NCI-H1092 treated with DMSO at 0.1 percent for 48 hours (cell line): ENCODE data around the gene LRRC14B.
"Not testable (repeated sequence)": the region's sequence is repeated elsewhere in the genome, so short reads cannot be mapped to it uniquely, and the experiment has no call there.

Source experiments
- DNase-seq: peaks from one replicate; lab custom pipeline; 2025; lab: John Stamatoyannopoulos, UW

Gene LRRC14B

DNA sequence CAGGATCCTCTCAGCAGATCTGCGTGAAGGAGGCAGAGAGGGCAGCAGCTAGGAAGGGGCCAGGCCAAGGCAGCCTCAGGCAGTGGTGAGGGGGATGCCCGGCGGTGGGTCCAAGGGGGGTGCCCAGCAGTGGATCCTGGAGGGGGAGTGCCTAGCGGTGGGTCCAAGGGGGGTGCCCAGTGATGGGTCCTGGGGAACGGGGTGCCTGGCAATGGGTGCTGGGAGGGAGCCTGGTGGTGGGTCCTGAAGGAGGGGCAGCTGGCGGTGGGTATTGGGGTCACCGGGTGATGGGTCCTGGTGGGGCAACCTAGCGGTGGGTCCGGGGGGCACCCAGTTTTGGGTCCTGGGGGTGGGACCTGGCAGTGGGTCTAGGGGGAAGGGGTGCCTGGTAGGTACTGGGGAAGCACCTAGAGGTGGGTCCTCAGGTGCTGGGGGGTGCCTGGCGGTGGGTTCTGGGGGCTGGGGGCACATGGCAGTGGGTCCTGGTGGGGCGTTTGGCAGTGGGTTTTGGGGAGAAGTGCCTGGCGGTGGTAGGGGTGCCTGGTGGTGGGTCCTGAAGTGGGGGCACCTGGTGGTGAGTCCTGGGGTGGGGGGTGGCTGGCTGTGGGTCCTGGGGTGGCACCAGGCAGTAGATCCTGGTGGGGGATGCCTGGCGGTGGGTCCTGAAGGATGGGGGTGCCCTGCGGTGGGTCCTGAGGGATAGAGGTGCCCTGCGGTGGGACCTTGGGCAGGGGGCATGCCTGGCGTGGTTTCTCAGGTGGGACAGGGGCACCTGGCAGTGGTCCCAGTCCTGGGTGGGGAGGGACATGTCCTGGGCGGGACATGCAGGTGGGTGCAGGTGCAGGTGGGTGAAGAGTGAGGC, 1.9 kb downstream of the LRRC14B start:
- no peak for DNase-seq

DNA sequence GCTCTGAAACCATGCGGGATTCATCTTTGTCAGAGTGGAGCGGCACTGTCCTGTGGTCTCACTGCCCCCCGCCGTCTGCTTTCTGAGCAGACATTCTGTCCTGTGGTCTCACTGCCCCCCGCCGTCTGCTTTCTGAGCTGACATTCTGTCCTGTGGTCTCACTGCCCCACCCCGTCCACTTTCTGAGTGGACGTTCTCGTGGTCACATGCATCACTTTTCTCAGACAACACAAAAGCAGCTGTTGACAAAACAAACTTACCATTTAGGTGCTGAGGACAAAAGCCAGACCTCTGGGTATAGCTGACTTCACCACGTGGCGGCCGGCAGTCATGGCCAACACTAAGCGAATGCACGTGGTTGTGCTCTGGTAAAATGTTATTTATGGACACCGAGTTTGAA, 2.8 kb downstream of the LRRC14B start:
- DNase-seq: no peak

DNA sequence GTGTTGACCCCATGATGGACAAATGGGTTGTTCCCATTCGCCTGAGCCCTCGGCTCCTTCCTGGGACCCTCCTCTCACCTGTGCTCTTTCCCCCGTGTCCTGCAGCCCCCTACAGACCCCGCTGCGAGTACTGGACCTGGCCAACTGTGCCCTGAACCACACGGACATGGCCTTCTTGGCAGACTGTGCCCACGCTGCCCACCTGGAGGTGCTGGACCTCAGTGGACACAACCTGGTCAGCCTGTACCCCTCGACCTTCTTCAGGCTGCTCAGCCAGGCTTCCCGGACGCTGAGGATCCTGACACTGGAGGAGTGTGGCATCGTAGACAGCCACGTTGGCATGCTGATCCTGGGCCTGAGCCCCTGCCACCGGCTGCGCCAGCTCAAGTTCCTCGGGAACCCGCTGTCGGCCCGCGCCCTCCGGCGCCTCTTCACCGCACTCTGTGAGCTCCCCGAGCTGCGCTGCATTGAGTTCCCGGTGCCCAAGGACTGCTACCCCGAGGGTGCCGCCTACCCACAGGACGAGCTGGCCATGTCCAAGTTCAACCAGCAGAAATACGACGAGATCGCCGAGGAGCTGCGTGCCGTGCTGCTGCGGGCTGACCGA, 3.4 kb downstream of the LRRC14B start:
- DNase-seq: no peak

DNA sequence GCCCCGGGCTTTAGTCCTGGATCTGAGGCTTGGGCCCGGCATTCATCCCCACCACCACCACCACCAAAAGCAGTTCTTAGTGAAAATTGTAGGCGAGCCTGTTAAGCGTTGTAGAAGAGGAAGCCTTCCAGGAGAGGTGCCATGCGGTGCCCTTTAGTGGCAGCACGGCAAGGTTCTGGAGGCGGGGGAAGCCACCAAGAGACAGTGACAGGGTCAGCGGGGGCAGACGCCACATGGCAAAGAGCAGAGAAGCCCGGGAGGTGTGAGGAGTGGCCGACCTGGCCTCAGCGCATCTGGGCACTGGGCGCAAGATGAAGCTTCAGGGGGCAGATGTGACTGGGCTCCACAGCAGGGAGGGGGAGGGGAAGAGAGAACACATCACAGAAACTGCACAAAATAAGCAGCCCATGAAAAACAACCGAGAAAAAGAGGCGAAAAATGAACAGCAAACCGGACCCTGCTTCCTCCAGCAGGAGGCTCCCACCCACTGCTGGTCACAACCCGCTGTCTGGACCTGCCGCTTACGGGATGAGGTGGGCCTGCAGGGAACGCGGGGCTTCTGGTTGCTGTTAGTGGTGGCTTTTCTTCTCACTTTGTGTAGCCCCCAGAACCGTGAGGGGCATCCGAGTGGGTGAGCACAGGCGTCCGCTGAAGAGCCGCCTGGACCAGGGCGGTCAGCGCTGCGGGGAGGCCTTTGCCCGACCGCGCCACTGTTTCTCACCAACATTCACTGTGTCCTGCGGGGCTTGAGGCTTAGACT, 4.3 kb downstream of the LRRC14B start:
- DNase-seq: no peak

DNA sequence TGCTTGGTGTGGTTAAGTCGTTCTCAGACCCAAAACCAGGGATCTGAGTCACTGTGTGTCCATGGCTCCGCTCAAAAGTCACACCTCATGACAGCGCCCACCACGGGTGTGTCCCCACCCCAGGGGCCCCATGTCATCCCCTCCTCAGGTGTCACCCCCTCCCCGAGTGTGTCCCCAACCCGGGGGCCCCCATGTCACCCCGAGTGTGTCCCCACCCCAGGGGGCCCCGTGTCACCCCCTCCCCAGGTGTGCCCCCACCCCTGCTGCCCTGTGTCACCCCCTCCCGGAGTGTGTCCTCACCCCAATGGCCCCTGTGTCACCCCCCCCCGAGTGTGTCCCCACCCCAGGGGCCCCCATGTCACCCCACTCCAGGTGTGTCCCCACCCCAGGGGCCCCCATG, 5.1 kb downstream of the LRRC14B start:
- no peak for DNase-seq

DNA sequence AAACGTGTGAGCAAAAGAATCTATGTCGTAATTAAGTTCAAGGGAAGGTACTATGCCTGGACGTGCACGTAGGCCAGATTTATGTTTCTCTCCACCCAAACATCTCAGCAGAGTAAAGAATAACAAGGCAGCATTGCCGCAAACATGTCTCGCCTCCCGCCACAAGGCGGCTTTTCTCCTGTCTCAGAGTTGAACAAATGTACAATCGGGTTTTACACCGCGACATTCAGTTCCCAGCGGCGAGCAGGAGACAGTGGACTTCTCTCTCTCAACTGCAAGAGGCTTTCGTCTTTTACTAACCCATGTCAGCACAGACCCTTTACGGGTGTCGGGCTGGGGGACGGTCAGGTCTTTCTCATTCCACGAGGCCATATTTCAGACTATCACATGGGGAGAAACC, 5.7 kb downstream of the LRRC14B start:
- not testable (repeated sequence) for DNase-seq

DNA sequence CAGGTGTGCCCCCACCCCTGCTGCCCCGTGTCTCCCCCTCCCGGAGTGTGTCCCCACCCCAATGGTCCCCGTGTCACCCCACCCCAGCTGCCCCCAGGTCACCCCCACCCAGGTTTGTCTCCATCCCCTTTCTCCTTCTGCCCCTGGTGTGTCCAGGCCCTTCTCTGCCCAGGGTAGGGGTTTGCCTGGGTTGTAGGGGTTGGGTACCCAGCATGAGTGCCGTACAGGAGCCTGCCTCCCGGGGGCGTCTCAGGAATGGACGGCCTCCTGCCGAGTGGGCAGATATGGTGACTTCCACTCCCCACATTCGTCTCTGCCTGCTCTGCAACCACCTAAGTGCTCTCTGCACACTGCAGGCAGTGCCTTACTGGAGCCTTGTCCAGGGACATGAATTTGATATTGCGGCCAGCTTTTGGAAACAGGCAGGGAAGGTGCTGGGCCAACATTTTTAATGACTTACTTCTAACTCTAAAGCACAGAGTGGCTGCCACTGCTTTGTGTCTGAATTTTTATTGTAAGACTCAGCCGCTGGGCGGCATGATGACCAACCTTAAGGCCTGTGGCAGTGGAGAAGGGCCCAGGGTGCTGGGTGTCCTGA, 6.7 kb downstream of the LRRC14B start:
- DNase-seq: no peak

DNA sequence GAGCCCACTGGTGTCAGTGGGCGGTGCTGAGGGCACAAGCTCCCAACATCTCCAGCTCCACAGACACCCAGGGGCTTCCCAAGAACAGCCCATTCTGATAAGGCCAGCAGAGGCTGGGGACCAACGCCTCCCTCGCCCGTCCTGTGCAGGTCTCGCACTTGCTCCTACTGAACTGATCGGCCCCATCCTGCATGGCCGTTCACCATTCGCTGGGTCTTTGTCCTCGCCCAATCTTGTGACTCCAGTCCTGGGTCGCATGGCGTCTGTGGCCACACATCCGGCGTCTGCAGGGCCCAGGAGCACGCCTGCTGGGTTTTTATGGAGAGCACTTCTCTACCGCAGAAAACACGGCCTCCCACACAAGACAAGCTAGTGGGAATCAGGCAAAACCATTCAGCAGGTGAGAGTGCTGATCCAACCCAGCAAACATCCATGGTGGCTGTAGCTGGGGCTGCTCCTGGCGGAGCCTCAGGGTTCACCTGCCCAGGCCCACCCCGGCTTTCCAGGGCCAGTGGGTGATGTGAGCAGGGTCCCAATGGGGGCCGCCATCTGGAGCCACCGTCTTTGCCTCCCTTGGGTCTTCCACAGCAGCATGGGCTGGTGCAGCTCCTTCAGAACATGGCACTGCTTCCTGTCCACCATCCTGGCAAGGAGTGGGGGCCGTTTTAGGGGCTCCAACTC, 7.4 kb downstream of the LRRC14B start:
- DNase-seq: no peak

DNA sequence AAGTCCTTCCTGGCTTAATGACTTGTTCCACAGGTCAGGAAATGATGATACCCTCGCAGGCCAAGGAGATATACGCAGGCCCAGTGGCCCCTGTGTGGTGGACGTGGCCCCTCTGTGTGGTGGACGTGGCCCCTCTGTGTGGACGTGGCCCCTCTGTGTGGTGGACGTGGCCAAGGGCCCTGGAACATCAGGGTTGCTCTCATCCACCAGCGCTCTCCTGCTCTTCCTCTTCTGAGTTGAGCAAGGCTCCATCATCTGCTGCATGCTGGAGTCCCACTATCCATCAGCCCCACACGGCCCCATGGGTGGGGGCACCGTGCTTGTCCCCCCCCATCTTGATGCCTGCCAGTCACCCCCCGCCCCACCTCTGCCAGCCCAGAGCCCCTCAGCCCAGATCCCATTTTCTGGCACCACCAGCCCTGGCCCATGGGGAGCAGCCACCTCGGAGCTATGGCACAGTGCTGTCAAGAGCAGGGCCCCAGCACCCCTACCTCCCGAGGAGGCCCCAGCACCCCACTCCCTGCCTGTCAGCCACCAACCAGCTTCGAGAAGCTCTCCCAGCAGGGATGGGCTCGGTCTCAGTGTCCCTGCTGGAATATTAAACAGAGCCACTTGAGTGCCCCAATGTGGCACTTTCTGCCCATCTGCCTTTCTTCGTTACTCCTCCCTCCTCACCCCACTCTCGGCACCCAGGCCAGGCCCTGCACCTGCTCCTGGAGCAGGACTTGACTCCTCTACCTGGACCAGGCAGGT, 8.1 kb downstream of the LRRC14B start:
- no peak for DNase-seq

DNA sequence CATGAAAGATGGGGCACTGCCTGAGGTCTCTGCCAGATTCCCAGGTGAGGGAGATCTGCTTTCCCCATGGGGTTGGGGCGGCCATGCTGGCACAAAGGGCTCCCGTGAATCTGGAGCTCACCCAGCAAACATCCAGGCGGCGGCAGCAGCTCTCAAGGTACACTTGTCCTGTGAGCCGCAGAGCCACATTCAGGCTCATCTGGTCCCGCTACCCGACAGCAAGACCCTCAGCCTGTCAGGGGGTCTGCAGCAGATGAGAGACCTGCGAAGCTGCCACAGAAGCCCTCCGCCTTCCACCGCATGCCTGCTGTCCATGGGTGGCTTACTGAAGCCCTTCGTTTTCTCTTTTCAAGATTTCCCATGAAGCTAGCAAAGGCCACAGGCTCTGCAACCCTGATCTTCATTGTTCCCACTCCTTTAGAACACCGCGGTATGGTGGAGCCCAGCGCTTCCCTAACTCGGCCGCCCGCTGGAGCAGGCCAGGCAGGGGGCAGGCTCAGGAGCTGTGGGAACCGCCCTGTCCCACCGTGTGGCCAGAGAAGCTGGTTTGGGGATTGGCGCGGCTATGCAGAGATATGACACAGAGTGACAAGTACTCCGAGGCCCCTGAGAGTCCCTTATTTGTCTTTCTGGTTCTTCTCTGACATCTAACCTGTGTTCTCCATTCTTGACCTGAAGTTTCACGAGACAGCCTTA, 8.8 kb downstream of the LRRC14B start:
- no peak for DNase-seq

DNA sequence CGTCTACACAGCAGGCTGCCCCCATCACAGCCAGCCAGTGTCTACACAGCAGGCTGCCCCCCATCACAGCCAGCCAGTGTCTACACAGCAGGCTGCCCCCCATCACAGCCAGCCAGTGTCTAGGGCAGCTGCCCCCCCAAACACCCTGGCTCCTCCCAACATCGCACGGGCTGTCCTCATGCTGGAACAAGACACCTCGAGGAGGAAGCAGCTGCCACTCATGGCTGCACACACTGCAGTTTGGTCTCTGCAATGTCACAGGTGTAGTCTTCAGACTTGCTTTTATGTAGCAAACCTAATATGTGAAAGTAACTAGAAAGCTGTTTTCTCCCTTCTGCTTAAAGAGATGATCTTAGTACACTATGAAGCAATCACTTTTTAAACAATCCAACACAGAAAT, 9.7 kb downstream of the LRRC14B start:
- DNase-seq: no peak

DNA sequence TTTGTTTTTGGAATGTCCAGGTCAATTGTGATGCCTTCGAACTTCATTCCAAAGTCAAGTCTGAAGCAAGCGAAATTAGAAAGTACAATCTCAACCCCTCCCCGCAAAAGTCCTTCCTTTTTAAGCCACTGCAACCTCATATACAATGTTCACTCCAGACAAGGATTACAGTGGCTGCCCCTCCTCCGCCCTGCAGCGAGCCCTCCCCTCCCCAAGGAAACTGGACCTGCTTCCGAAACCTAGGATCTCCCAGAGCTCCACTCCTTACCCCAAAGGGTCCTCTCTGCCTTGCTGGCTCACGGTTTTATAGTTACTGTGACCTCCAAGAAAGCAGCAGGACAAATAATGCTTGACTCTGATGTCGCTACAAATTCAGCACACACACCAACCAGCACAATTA, 10.4 kb downstream of the LRRC14B start:
- DNase-seq: no peak

DNA sequence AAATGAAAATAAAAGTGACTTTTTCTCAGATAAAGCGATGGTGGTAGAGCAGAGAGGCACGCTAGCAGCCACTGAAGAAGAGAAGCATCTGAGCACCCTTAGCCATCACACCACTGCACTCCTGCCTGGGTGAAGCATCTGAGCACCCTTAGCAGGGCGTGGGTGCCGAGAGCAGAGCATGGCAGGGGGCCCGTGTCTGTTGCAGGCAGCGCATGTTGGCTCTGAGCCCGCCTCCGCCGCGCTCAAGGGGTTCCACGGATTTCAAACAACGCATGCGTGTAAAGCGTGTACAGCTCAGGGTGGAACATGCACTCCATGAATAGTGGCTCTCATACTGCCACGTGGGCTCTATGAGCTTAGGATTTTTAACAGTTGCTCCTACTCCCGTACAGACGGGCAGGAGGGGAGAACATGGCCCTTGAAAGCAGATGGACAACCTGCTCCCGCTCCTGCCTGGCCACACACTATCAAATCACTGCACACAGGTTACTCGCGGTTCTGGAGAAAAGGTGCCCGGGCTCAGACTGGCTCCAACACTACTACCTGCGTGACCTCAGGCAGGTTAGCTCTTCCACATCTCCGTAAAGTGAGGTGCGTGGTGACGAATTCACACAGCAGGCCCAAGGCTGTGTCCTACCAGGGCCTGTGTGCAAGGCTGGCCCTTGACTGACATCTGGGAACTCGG, 12.1 kb downstream of the LRRC14B start:
- no peak for DNase-seq

DNA sequence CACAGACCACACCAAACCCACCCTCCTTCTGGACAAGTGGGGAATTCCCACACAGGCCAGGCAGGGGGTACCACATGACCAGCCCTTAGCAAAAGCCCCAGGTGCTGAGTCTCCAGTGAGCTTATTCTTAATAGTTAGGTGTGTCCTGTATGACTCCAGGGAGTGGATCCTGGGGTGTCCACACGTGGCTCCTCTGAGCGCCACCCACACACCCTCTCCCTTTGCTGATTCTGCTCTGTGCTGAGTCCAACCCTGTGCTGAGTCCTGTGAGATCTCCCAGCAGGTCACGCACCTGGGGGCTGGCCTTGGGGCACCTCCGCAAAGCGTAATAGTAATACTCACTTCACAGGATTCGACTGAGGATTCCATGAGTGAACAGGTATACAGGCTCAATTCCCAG, 12.7 kb downstream of the LRRC14B start:
- no peak for DNase-seq

DNA sequence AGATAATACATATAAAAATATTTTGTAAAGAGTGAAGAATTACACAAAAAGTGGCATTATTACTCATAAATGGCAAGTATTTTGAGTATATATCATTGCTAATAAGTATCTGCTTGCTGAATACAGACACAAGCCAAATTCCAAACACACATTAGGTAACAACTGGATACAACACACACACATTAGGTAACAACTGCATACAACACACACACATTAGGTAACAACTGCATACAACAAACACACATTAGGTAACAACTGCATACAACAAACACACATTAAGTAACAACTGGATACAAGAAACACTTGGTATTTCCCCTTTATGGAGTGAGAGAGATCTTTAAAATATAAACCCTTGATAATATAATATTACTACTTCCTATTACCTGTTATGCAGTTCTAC, 13.2 kb downstream of the LRRC14B start:
- no peak for DNase-seq

DNA sequence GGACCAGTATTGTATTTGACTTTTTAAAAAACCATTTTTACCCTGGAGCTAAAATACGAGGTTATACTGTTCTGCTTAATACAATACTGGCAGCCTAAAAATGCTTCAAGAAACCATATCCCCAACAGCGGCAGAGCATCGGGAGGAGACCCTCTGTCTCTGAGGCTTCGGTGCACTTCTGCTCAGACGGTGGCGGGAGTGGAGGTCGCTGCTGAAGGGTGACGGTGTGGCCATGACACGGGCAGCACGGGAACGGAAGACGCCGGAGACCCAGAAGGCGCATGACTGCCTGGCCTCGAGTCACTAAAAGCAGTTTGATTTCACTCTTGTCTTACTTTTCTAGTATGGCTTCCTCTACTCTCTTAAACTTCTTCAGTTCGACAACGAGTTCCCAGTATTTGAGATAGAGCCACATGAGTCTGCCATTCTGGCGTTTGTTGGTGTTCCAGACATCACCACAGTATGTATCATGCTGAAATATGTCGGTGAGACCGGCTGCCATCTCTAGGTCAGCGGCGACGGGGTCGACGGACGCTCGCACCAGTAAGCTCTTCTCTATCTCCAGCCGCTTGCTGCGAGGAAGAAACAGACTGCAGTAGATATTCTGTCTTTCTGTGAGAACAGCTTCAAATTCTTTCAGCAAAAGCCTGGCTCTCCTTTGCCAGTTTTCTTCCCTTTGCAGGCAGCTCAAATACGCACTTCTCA, 13.8 kb downstream of the LRRC14B start:
- DNase-seq: no peak

DNA sequence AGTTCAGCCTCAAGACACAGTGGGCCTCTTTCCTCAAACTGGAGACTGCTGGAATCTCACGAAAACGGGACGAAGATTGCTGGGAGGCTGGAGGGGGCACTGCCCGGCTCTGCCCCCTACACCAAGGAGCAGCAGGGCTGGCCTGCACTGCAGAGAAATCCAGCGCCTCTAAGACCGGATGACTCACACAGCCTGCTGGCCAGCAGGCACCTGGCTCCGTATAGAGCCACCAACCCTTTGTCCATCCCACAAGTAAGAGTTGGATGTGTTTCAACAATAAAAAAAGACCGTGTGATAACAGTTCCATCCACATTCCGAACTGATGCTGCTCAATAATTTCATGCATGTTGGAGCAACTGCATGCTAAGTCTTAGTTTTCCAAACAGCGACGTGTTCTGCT, 15.1 kb downstream of the LRRC14B start:
- DNase-seq: no peak

DNA sequence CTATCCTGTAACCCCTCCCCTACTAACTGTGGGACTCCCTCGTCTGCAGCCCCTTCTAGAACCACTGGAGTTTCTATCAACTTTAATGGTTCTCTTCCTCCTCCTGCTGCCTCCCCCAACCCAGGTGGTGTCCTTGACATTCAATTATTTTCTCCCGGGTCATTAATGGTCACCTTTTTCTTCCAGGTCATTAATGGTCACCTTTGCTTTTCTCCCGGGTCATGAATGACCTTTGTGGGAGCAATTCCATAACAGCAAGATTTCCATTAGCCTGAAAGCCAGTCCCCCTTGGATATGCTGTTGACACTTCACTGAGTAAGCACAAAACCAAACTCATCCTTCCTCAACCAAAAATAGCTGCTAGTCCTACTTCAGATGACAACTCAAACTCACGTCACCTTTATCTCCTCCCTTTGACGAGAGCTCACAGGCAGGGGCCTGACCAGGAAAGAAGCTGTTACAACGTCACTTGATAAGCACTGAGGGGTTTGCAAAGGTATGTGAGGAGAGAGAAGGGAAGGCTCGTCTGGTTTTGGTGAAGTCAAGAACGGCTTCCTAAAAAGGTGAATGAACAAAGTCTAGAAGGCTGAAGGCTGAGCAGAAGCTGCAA, 15.7 kb downstream of the LRRC14B start:
- DNase-seq: no peak

DNA sequence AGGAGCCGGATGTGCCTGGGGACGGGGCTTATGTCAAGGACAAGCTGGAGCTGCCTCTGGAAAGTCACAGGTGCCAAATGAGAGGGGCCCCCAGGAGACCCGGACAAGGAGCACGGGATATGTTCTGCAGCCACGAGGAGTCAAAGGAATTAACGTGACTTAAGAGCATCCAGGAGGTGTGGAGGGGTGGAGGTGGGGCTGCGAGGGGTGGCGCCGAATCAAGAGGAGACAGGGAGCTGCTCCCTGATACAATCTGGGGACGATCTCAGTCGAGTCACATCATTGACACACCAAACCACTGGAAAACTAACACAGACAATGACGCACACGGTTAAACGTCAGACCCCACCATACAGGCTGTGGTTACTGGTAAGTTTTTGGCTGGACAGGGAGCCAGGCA, 16.3 kb downstream of the LRRC14B start:
- DNase-seq: no peak
